GM04504 (cell line): ENCODE data around the gene SLC25A51.
A peak's percentile ranks its signal among the peaks of the same experiment; 100 is the strongest.

ENCODE experiments used
- DNase-seq: peaks from one replicate; pipeline ENCODE4 v3.0.0-alpha.2; 2012; ENCODE audit warnings: low read depth

The SLC25A51 gene

GRCh38 chr9:37903647-37904444, at the start of gene SLC25A51:
TSS of gene SLC25A51 (minus strand) at chr9:37904127. CDS start at chr9:37888550, 15,577 bp downstream.
- DNase-seq: peak; percentile 82

- DNase-seq: no peak
These were observed 49.4 kb upstream of the SLC25A51 start for GRCh38 chr9:37953206-37953774.

GRCh38 chr9:37952731-37953130, 48.8 kb upstream of the SLC25A51 start:
- peak; percentile 56 for DNase-seq

GRCh38 chr9:37951671-37952449, 47.9 kb upstream of the SLC25A51 start:
- DNase-seq: no peak

GRCh38 chr9:37950561-37950960, 46.6 kb upstream of the SLC25A51 start:
- no peak for DNase-seq

GRCh38 chr9:37949576-37949975, 45.6 kb upstream of the SLC25A51 start:
- no peak for DNase-seq

- no peak for DNase-seq
These were observed 44.6 kb upstream of the SLC25A51 start for GRCh38 chr9:37948417-37948980.

GRCh38 chr9:37947977-37948376, 44.0 kb upstream of the SLC25A51 start:
- no peak for DNase-seq

- DNase-seq: no peak
These were observed 43.5 kb upstream of the SLC25A51 start for GRCh38 chr9:37947471-37947870.

GRCh38 chr9:37946971-37947370, 43.0 kb upstream of the SLC25A51 start:
- DNase-seq: no peak

GRCh38 chr9:37946041-37946440, 42.1 kb upstream of the SLC25A51 start:
- no peak for DNase-seq

- no peak for DNase-seq
These were observed 40.9 kb upstream of the SLC25A51 start for GRCh38 chr9:37944671-37945481.

GRCh38 chr9:37944266-37944650, 40.3 kb upstream of the SLC25A51 start:
- DNase-seq: no peak

- peak; percentile 85 for DNase-seq
These were observed 39.7 kb upstream of the SLC25A51 start for GRCh38 chr9:37943345-37944265.

- no peak for DNase-seq
These were observed 38.9 kb upstream of the SLC25A51 start for GRCh38 chr9:37942621-37943344.

GRCh38 chr9:37941253-37941652, 37.3 kb upstream of the SLC25A51 start:
- DNase-seq: no peak

GRCh38 chr9:37939575-37940095, 35.7 kb upstream of the SLC25A51 start:
- no peak for DNase-seq

GRCh38 chr9:37938121-37938891, 34.4 kb upstream of the SLC25A51 start:
- peak; percentile 78 for DNase-seq

- peak; percentile 35 for DNase-seq
These were observed 33.4 kb upstream of the SLC25A51 start for GRCh38 chr9:37937366-37937765.
